GM12872 (cell line): ENCODE data around the gene TIMMDC1.

Experiments
- CTCF ChIP-seq: IDR thresholded peaks from 3 replicates; pipeline ENCODE4 v1.5.1; 2011; ENCODE audit warnings: low read depth, mild to moderate bottlenecking, low read length, moderate library complexity; ENCODE audit not compliant: insufficient read depth

TIMMDC1 gene

DNA sequence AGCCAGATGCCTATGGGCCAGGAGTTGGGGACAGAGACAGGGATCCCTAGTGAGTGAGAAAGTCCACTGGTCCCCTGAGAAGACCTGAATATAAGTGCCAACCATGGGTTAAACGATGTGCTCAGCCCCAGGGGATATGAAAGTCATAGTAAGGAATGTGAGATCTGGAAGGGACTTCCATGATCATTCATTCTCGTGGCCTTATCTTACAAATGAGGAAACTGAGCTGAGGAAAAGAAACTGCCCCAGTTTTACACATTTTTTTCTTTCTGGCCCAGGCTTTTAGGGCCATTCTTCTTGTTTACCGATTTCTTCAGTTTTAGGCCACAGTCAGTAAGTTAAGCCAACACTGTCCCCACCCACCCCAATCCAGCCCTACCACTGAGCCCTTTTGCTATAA is 50.0 kb downstream of the TIMMDC1 start:
- TF ChIP-seq CTCF: no peak

- peak; percentile 38; the same call in 2 of the 3 replicates for TF ChIP-seq CTCF
Observed at GRCh38 chr3:119550192-119550910, 52.0 kb downstream of the TIMMDC1 start.

- no peak for TF ChIP-seq CTCF
Observed at GRCh38 chr3:119551598-119551997, 53.3 kb downstream of the TIMMDC1 start.

DNA sequence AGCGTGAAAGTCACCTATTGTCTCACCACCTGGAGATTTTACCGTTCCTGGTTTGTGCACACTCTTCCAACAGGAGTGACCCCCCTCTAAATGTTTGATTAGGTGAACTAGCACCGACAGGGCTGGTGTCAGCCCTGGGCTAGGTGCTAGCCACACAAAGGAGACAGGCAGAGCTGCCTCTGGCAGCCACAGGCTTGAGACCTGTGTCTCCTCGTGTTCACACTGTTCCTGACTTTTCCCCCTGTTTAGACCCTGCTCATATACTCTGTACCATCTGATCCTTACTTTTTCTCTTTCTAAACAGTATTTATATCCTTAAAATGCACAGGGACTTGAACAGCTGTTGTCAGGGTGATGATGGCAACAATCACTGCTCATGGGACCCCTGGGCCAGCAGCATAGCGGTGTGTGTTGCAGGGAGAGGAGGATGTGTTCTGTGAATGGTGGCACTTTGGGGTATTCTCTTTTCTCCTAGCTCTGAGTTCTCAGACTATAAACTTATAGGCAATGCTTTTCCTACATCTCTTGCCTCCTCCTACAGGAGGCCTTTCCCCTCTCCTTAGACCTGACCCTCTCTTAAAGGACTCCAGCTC is 55.6 kb downstream of the TIMMDC1 start:
- TF ChIP-seq CTCF: no peak

DNA sequence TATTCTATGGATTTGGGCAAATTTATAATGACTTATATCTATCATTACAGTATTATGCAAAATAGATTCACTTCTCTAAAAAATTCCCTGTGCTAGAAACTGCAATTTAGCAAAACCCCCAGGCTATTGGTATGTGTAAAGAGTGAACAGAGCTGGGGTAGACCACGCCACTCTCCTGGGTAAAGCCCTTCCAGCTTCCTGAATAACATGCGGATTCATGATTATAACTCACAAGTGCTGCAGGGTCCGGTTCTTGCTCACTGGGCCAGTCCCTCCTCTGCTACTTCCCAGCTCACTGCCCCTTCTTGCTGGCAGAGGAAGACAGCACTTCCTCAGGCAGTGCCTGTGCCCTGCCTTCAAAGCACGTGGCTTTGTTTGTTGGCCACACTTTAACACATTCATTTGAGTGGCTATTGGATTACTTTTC is 57.0 kb downstream of the TIMMDC1 start:
- TF ChIP-seq CTCF: no peak

DNA sequence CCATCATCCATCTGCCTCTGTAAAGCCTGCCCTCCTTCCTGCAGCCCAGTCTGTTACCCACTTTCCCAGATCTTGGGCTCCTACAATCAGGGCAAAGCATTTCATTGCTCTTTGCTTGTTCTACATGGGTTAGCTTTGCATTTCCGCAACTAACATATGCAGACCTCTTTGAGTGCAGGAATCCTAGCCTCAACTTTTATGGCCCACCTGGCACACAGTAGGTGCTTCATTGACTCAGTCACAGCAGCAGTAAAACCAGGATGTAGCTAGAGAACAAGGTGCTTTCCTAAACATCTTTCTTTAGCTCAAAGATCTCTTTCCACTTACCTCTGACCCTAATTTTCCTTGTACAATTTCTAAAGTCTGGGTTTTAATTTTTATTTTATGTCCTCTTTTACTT is 57.6 kb downstream of the TIMMDC1 start:
- no peak for TF ChIP-seq CTCF

GRCh38 chr3:119557192-119557876 is 59.0 kb downstream of the TIMMDC1 start:
- no peak for TF ChIP-seq CTCF
